K562 (cell line): ENCODE data around the gene ZNF566. TPM values are rescaled to one million over a fixed set of nuclear protein-coding genes. Genes with fewer than 3 reads are reported as not detected.

ENCODE experiments used
- ATAC-seq: fragments of 200-7000 bp; cut with Tn5 transposase; 3 replicates; pipeline ENCODE4 v1.9.1; 2020; ENCODE audit warnings: moderate library complexity
- BruUV-seq: library from RNA; stranded (reverse); fragments of 400-500 nt; replicated peaks from 2 replicates; lab custom pipeline; 2021; lab: Mats Ljungman, UMichigan
- CTCF ChIA-PET: fragments of 300-600 bp; formaldehyde crosslinking; extraction: SDS; loops from one replicate; lab custom pipeline; 2021; ENCODE audit warnings: low intra/inter-chr PET ratio; lab: Yijun Ruan, JAX
- POLR2A ChIA-PET: fragments of 300-600, 350-650 bp; sonication (Branson Sonifier 250); formaldehyde crosslinking; extraction: SDS; loops from one replicate; lab custom pipeline; 2021; ENCODE audit warnings: antibody characterized with exemption, inconsistent platforms; lab: Yijun Ruan, JAX
- DNase-seq, 4 experiments: peaks; one replicate each; pipeline versions ENCODE4 v3.0.0 to v3.0.0-alpha.2; 2011 to 2018; ENCODE audit warnings: low spot score in 3 of 4, mixed read lengths in 3 of 4; ENCODE audit errors: extremely low read depth in 1 of 4
- FAIRE-seq: peaks from 2 replicates; lab custom pipeline; 2011; peaks lifted over from hg19 to GRCh38; lab: Jason Lieb, UNC
- H2AFZ ChIP-seq: 2 replicates; pipeline ENCODE4 v1.6.0; 2011; ENCODE audit warnings: low read depth, low read length, control low read depth, inconsistent platforms
- H3K27ac ChIP-seq: fragments of 200-600 bp; 3 replicates; pipeline ENCODE4 v1.8.0; 2011; ENCODE audit warnings: low read depth, mild to moderate bottlenecking, control low read depth, inconsistent platforms, low read length, moderate library complexity, mixed read lengths; ENCODE audit errors: extremely low read depth
- H3K27me3 ChIP-seq, 2 experiments: fragments of 300-600 bp in 1 of 2; 2 replicates in 1 of 2; 3 replicates in 1 of 2; pipeline versions ENCODE4 v1.6.0 to v1.8.0; 2011; ENCODE audit warnings: inconsistent platforms in 2 of 2, low read length in 2 of 2, mild to moderate bottlenecking in 1 of 2, mixed read lengths in 1 of 2, moderate library complexity in 1 of 2; ENCODE audit not compliant: control insufficient read depth in 2 of 2, insufficient read depth in 2 of 2
- H3K36me3 ChIP-seq: fragments of 300-600 bp; 3 replicates; pipeline ENCODE4 v1.8.0; 2011; ENCODE audit warnings: mild to moderate bottlenecking, low read length, inconsistent platforms; ENCODE audit not compliant: control insufficient read depth, insufficient read depth
- H3K4me1 ChIP-seq, 2 experiments: fragments of 200-600 bp in 1 of 2; replicated peaks in 1 of 2; 2 replicates in 1 of 2; 3 replicates in 1 of 2; pipeline versions ENCODE4 v1.5.1 to v1.8.0; 2011; ENCODE audit warnings: inconsistent platforms in 2 of 2, low read length in 2 of 2, mild to moderate bottlenecking in 1 of 2, mixed read lengths in 1 of 2, moderate library complexity in 1 of 2; ENCODE audit not compliant: control insufficient read depth in 2 of 2, insufficient read depth in 2 of 2
- H3K4me2 ChIP-seq: 2 replicates; pipeline ENCODE4 v1.6.1; 2011; ENCODE audit warnings: low read length, control low read depth, inconsistent platforms, mixed read lengths; ENCODE audit not compliant: insufficient read depth
- H3K4me3 ChIP-seq: fragments of 200-600 bp; sonication (generic), shearing (Covaris generic); 2 replicates; pipeline ENCODE4 v1.5.1; 2016; ENCODE audit warnings: control low read depth, inconsistent platforms
- H3K79me2 ChIP-seq: fragments of 200-600 bp; 3 replicates; pipeline ENCODE4 v1.8.0; 2011; ENCODE audit warnings: low read length, inconsistent platforms; ENCODE audit not compliant: control insufficient read depth, insufficient read depth
- H3K9ac ChIP-seq, 2 experiments: 2 replicates each; pipeline versions ENCODE4 v1.6.0 to v1.6.1; 2011; ENCODE audit warnings: low read depth in 2 of 2, low read length in 2 of 2, control low read depth in 1 of 2, inconsistent platforms in 1 of 2, mild to moderate bottlenecking in 1 of 2, mixed read lengths in 1 of 2; ENCODE audit not compliant: insufficient read depth in 1 of 2
- H3K9me1 ChIP-seq: one replicate; pipeline ENCODE4 v1.6.0; 2011; ENCODE audit warnings: inconsistent platforms, mild to moderate bottlenecking, low read length, moderate library complexity; ENCODE audit not compliant: control insufficient read depth, insufficient read depth
- H3K9me3 ChIP-seq: replicated peaks from 2 replicates; pipeline ENCODE4 v1.5.1; 2011; ENCODE audit warnings: low read depth, low read length, inconsistent platforms; ENCODE audit not compliant: control insufficient read depth, insufficient read depth
- H4K20me1 ChIP-seq: replicated peaks from 2 replicates; pipeline ENCODE4 v1.6.1; 2011; ENCODE audit warnings: low read length, inconsistent platforms, mixed read lengths; ENCODE audit not compliant: control insufficient read depth, insufficient read depth
- FOXK1 ChIP-seq: sonication (generic); formaldehyde crosslinking; IDR thresholded peaks from 2 replicates; pipeline ENCODE4 v1.8.0; 2022; ENCODE audit warnings: missing genetic modification reagents, mild to moderate bottlenecking, borderline replicate concordance
- FOXK2 ChIP-seq, 2 experiments: fragments of 450-650 bp; IDR thresholded peaks in 1 of 2; conservative IDR thresholded peaks in 1 of 2; 2 replicates each; pipeline ENCODE4 v1.6.1; 2016; ENCODE audit warnings: low read depth in 2 of 2, mild to moderate bottlenecking in 1 of 2
- PCBP1 ChIP-seq: fragments of 200-400 bp; formaldehyde crosslinking; IDR thresholded peaks from 2 replicates; pipeline ENCODE4 v1.6.1; 2018; ENCODE audit warnings: mild to moderate bottlenecking, low read depth, low read length; ENCODE audit not compliant: poor library complexity, severe bottlenecking
- TAF1 ChIP-seq: IDR thresholded peaks from 2 replicates; pipeline ENCODE4 v1.6.1; 2011; ENCODE audit warnings: mild to moderate bottlenecking, low read length, moderate library complexity; ENCODE audit not compliant: insufficient read depth, control insufficient read depth, severe bottlenecking; ENCODE audit errors: extremely low read depth
- TAF15 ChIP-seq: fragments of 200-400 bp; formaldehyde crosslinking; IDR thresholded peaks from 2 replicates; pipeline ENCODE4 v1.6.1; 2017; ENCODE audit warnings: mild to moderate bottlenecking, low read depth, low read length, moderate library complexity
- ZNF174 ChIP-seq: fragments of 250-450 bp; sonication (Bioruptor Pico); IDR thresholded peaks from 2 replicates; pipeline ENCODE4 v1.4.0; 2020; ENCODE audit warnings: mild to moderate bottlenecking
- ZNF436 ChIP-seq: fragments of 250-450, 450-650 bp; sonication (Bioruptor Pico); formaldehyde crosslinking; IDR thresholded peaks from 2 replicates; pipeline ENCODE4 v1.7.0; 2020; ENCODE audit warnings: mild to moderate bottlenecking
- ZNF764 ChIP-seq: fragments of 250-450 bp; sonication (Bioruptor Pico); IDR thresholded peaks from 2 replicates; pipeline ENCODE4 v1.4.0; 2020; ENCODE audit warnings: low read depth, mild to moderate bottlenecking, moderate library complexity
- WGBS: fragments of 100-300 bp; shearing (Covaris generic); methylation state at CpG from one replicate; pipeline ENCODE4 v1.1.6; 2016; ENCODE audit warnings: low coverage, mixed read lengths; ENCODE audit not compliant: insufficient coverage; ENCODE audit errors: missing lambda C conversion rate; 5-methylcytosine and 5-hydroxymethylcytosine counted together
- in situ Hi-C: fragments of 300-500 bp; cut with MboI; formaldehyde crosslinking; loops from 4 replicates; pipeline ENCODE4 v1.15.0; 2018; ENCODE audit warnings: inconsistent platforms, mixed read lengths
- intact Hi-C: fragments of 100-400 bp; cut with micrococcal nuclease; formaldehyde crosslinking; loops from 2 replicates; pipeline ENCODE4 v1.14.2; 2022
- polyA plus RNA-seq, 8 experiments: library from polyadenylated mRNA; depleted of rRNA in 4 of 8; stranded (reverse) in 5 of 8; unstranded in 3 of 8; fragments of >200 nt; fragmentation: Nextera tagmentation in 2 of 8; fragmentation: Illumina TruSeq in 1 of 8; extraction: Ambion mirVana in 2 of 8; extraction: Trizol in 1 of 8; gene quantifications; 2 replicates each; pipeline versions ENCODE4 v1.2.1 to v1.2.3, GENCODE V29; 2011 to 2014; ENCODE audit warnings: inconsistent platforms in 1 of 8, missing spikeins in 1 of 8
- total RNA-seq, 7 experiments: library from RNA; depleted of rRNA in 6 of 7; stranded (reverse); fragments of >200 nt in 6 of 7; fragmentation: Illumina TruSeq in 2 of 7; extraction: Trizol in 2 of 7; gene quantifications; 2 replicates each; pipeline versions ENCODE4 v1.2.1 to v1.2.3, GENCODE V29; 2011 to 2021; ENCODE audit warnings: low replicate concordance in 1 of 7
- TF ChIP-seq, protein P1 (sequence below): fragments of 250-450 bp; sonication (Bioruptor Pico); IDR thresholded peaks from 2 replicates; pipeline ENCODE4 v1.5.0; 2021
- TF ChIP-seq, protein P2 (sequence below): fragments of 450-650 bp; conservative IDR thresholded peaks from 2 replicates; pipeline ENCODE4 v1.6.1; 2016; ENCODE audit warnings: missing genetic modification characterization, low read depth, mild to moderate bottlenecking, control low read depth, missing compliant biosample characterization
- TF ChIP-seq, protein P3 (sequence below): IDR thresholded peaks from 2 replicates; pipeline ENCODE4 v1.6.1; 2016; ENCODE audit warnings: missing genetic modification characterization, missing compliant biosample characterization
- TF ChIP-seq, protein P4 (sequence below): IDR thresholded peaks from 2 replicates; pipeline ENCODE4 v1.6.1; 2011; ENCODE audit warnings: borderline replicate concordance, low read depth, mild to moderate bottlenecking, moderate library complexity, low read length; ENCODE audit not compliant: insufficient read depth, poor library complexity, severe bottlenecking
- TF ChIP-seq, protein P5 (sequence below): fragments of 250-450 bp; sonication (Bioruptor Pico); IDR thresholded peaks from 2 replicates; pipeline ENCODE4 v1.8.0; 2021; ENCODE audit warnings: mild to moderate bottlenecking, moderate library complexity

Gene ZNF566
- total and polyA plus RNA-seq, 9 of the 15 experiments (the other 6 are each of a cell fraction or from before 2014, with no cell fraction given) = 5.5 to 11.4 (median 9.7) TPM

DNA sequence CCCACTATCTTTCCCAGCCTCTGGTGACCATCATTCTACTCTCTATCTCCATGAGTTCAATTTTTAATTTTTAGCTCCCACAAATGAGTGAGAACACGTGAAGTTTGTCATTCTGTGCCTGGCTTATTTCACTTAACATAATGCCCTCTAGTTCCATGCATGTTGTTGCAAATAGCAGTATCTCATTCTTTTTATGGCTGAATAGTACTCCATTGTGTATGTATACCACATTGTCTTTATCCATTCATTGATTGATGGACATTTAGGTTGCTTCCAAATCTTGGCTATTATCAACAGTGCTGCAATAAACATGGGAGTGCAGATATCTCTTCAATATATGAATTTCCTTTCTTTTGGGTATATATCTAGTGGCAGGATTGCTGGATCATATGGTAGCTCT is 48.0 kb downstream of the ZNF566 start:
- H4K20me1 ChIP-seq = no peaks in the 10 kb centered on the region
- no peaks in the 10 kb centered on the region for H3K27me3 ChIP-seq
- DNase-seq = no peak
- FAIRE-seq = no peak
- H3K79me2 ChIP-seq = no peaks in the 10 kb centered on the region
- POLR2A ChIA-PET = no interaction called here
- no peaks in the 10 kb centered on the region for H3K4me1 ChIP-seq
- no peaks in the 10 kb centered on the region for H3K36me3 ChIP-seq
- no peak overlapping the region for H3K27ac ChIP-seq
- CTCF ChIA-PET = no interaction called here
- no peaks in the 10 kb centered on the region for H3K9me1 ChIP-seq
- no peak overlapping the region for H3K9ac ChIP-seq
- no peak for ATAC-seq
- H2AFZ ChIP-seq = no peak overlapping the region
- no peak overlapping the region for H3K4me2 ChIP-seq
- no TSS peak for BruUV-seq
- WGBS = 0% methylated on average over 1 of the region's 1 CpG
- intact Hi-C loops = no loop called here
- H3K4me3 ChIP-seq = no peak overlapping the region
- in situ Hi-C loops = no loop called here
- H3K9me3 ChIP-seq = no peaks in the 10 kb centered on the region; the same call in 1 of the 2 replicates
- TF ChIP-seq, protein P1, sequence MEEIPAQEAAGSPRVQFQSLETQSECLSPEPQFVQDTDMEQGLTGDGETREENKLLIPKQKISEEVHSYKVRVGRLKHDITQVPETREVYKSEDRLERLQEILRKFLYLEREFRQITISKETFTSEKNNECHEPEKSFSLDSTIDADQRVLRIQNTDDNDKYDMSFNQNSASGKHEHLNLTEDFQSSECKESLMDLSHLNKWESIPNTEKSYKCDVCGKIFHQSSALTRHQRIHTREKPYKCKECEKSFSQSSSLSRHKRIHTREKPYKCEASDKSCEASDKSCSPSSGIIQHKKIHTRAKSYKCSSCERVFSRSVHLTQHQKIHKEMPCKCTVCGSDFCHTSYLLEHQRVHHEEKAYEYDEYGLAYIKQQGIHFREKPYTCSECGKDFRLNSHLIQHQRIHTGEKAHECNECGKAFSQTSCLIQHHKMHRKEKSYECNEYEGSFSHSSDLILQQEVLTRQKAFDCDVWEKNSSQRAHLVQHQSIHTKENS (CRISPR knock-in tag) = no peak
- TF ChIP-seq ZNF174 (CRISPR knock-in tag) = no peak
- no peak for TF ChIP-seq PCBP1
- TF ChIP-seq, protein P2, sequence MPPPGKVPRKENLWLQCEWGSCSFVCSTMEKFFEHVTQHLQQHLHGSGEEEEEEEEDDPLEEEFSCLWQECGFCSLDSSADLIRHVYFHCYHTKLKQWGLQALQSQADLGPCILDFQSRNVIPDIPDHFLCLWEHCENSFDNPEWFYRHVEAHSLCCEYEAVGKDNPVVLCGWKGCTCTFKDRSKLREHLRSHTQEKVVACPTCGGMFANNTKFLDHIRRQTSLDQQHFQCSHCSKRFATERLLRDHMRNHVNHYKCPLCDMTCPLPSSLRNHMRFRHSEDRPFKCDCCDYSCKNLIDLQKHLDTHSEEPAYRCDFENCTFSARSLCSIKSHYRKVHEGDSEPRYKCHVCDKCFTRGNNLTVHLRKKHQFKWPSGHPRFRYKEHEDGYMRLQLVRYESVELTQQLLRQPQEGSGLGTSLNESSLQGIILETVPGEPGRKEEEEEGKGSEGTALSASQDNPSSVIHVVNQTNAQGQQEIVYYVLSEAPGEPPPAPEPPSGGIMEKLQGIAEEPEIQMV (tag) = no peak
- no peak for TF ChIP-seq ZNF436
- TF ChIP-seq, protein P3, sequence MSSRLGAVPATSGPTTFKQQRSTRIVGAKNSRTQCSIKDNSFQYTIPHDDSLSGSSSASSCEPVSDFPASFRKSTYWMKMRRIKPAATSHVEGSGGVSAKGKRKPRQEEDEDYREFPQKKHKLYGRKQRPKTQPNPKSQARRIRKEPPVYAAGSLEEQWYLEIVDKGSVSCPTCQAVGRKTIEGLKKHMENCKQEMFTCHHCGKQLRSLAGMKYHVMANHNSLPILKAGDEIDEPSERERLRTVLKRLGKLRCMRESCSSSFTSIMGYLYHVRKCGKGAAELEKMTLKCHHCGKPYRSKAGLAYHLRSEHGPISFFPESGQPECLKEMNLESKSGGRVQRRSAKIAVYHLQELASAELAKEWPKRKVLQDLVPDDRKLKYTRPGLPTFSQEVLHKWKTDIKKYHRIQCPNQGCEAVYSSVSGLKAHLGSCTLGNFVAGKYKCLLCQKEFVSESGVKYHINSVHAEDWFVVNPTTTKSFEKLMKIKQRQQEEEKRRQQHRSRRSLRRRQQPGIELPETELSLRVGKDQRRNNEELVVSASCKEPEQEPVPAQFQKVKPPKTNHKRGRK = no peak
- no peak for TF ChIP-seq TAF15
- no peak for TF ChIP-seq ZNF764 (CRISPR knock-in tag)
- TF ChIP-seq, protein P4, sequence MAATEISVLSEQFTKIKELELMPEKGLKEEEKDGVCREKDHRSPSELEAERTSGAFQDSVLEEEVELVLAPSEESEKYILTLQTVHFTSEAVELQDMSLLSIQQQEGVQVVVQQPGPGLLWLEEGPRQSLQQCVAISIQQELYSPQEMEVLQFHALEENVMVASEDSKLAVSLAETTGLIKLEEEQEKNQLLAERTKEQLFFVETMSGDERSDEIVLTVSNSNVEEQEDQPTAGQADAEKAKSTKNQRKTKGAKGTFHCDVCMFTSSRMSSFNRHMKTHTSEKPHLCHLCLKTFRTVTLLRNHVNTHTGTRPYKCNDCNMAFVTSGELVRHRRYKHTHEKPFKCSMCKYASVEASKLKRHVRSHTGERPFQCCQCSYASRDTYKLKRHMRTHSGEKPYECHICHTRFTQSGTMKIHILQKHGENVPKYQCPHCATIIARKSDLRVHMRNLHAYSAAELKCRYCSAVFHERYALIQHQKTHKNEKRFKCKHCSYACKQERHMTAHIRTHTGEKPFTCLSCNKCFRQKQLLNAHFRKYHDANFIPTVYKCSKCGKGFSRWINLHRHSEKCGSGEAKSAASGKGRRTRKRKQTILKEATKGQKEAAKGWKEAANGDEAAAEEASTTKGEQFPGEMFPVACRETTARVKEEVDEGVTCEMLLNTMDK = no peak
- TF ChIP-seq, protein P5, sequence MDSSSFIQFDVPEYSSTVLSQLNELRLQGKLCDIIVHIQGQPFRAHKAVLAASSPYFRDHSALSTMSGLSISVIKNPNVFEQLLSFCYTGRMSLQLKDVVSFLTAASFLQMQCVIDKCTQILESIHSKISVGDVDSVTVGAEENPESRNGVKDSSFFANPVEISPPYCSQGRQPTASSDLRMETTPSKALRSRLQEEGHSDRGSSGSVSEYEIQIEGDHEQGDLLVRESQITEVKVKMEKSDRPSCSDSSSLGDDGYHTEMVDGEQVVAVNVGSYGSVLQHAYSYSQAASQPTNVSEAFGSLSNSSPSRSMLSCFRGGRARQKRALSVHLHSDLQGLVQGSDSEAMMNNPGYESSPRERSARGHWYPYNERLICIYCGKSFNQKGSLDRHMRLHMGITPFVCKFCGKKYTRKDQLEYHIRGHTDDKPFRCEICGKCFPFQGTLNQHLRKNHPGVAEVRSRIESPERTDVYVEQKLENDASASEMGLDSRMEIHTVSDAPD (CRISPR knock-in tag) = no peak
- no peak for TF ChIP-seq TAF1
- TF ChIP-seq FOXK2 (conservative IDR thresholded peaks at IDR 0.05 in 1 of 2, IDR thresholded peaks at IDR 0.05 in 1 of 2; ENCODE audit: low read depth in 2 of 2) = no peak
- no peak for TF ChIP-seq FOXK1 (CRISPR knock-in tag)
